ENCODE measurements around the gene VPS9D1. TPM values are rescaled to one million over a fixed set of nuclear protein-coding genes. Genes with fewer than 3 reads are reported as not detected.

Gene VPS9D1
- total and polyA plus RNA-seq, 3 donors from 2014 or later: 22.4 to 26.9 (median 25.0) TPM

- Histone ChIP-seq H3K36me3 (ENCODE audit: low read depth, missing control alignments) (no peaks in the 10 kb centered on the region), H3K27me3 (no peaks in the 10 kb centered on the region), H3K4me3 (no peak overlapping the region), H3K4me1 (no peaks in the 10 kb centered on the region), H3K9me3 (no peaks in the 10 kb centered on the region), H3K27ac (no peak overlapping the region)
- no peak for TF ChIP-seq CTCF (IDR thresholded peaks at IDR 0.05)
- no peak for TF ChIP-seq POLR2A (IDR thresholded peaks at IDR 0.05)
- intact Hi-C loops (cut with DNase I; ENCODE audit: low total_unique reads): no loop called here
- 94 to 100% methylated on average over 2 to 3 of the region's 3 CpGs for WGBS, 2 donors
- no peak for DNase-seq
These were observed 15.9 kb upstream of the VPS9D1 start for GRCh38 chr16:89736554-89736953.

- Histone ChIP-seq H3K9me3 (no peaks in the 10 kb centered on the region), H3K27me3 (no peaks in the 10 kb centered on the region), H3K4me1 (no peaks in the 10 kb centered on the region), H3K36me3 (ENCODE audit: low read depth, missing control alignments) (no peaks in the 10 kb centered on the region), H3K27ac (no peak overlapping the region), H3K4me3 (no peak overlapping the region)
- no peak for DNase-seq
- no peak for TF ChIP-seq CTCF (IDR thresholded peaks at IDR 0.05)
- no peak for TF ChIP-seq POLR2A (IDR thresholded peaks at IDR 0.05)
- 92 to 94% methylated on average over 18 to 21 of the region's 21 CpGs for WGBS, 2 donors
- intact Hi-C loops (cut with DNase I; ENCODE audit: low total_unique reads): no loop called here
These were observed 13.1 kb upstream of the VPS9D1 start for GRCh38 chr16:89733792-89734191.

GRCh38 chr16:89733322-89733721 is 12.6 kb upstream of the VPS9D1 start:
- no peak overlapping the region for H3K4me3 ChIP-seq
- TF ChIP-seq CTCF (IDR thresholded peaks at IDR 0.05): no peak
- no peak for TF ChIP-seq POLR2A (IDR thresholded peaks at IDR 0.05)
- DNase-seq: no peak
- no peaks in the 10 kb centered on the region for H3K4me1 ChIP-seq
- 92% methylated on average over 8 to 17 of the region's 17 CpGs for WGBS, 2 donors
- H3K27me3 ChIP-seq: no peaks in the 10 kb centered on the region
- no peaks in the 10 kb centered on the region for H3K9me3 ChIP-seq
- no peak overlapping the region for H3K27ac ChIP-seq
- intact Hi-C loops (cut with DNase I; ENCODE audit: low total_unique reads): no loop called here
- H3K36me3 ChIP-seq (ENCODE audit: low read depth, missing control alignments): no peaks in the 10 kb centered on the region

GRCh38 chr16:89732918-89733242 is 12.2 kb upstream of the VPS9D1 start:
- WGBS, 2 donors: 95% methylated on average over 9 of the region's 9 CpGs
- no peaks in the 10 kb centered on the region for H3K36me3 ChIP-seq (ENCODE audit: low read depth, missing control alignments)
- DNase-seq: no peak

More at GRCh38 chr16:89732918-89733242, 12.2 kb upstream of the VPS9D1 start:
- Histone ChIP-seq H3K4me3 (no peak overlapping the region), H3K4me1 (no peaks in the 10 kb centered on the region), H3K27me3 (no peaks in the 10 kb centered on the region), H3K9me3 (no peaks in the 10 kb centered on the region), H3K27ac (no peak overlapping the region)
- no peak for TF ChIP-seq POLR2A (IDR thresholded peaks at IDR 0.05)
- TF ChIP-seq CTCF (IDR thresholded peaks at IDR 0.05): no peak
- intact Hi-C loops (cut with DNase I; ENCODE audit: low total_unique reads): no loop called here
